ENCODE measurements around the gene SLC7A6OS.

The SLC7A6OS gene

DNA sequence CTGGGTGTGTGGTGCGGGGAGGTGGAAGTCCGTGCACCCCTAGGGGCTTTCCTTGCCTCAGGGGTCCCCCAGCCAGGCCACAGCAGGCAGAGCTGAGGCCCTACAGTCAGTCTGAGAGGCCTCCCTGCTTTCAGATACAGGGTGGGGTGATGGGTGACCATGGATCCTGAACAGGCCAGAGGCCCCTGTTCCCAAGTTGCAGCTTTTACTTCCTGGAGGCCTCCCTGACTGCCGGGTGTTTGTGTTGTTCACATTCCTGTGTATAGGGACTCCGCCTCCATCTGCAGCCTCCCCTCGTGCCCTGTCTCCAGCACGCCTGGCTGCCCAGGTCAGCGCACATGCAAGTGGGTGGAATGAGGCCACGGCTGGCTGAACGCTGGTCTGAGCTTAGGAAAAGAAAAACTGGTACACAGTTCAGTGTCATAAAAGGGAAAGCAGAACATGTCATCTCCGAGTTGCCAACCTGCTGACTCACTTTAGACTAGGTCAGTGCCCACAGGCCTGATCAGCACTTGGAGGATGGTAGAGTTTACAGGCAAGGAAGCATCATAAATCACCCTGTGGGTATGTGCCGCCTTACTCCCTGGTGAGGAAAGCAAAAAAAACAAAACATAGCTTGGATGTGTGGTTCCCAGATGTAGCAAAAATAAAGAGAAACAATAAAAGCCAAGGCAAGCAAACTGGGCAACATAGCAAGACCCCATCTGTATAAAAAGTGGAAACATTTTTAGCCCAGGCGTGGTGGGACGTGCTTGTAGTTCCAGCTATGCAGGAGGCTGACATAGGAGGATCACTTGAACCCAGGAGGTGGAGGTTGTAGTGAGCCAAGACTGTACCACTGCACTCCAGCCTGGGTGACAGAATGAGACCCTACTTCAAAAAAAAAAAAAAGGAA lies 52.6 kb downstream of the SLC7A6OS start:
- no peak for DNase-seq (ENCODE audit: low read depth)
- H3K4me3 ChIP-seq (ENCODE audit: low read depth, low read length), result no peak overlapping the region
- in situ Hi-C loops (cut with HindIII; ENCODE audit: low sequenced_read_pairs), result no loop called here

GRCh38 chr16:68257251-68257905 lies 53.4 kb downstream of the SLC7A6OS start:
- in situ Hi-C loops (cut with HindIII; ENCODE audit: low sequenced_read_pairs), result no loop called here
- DNase-seq (ENCODE audit: low read depth), result no peak
- H3K4me3 ChIP-seq (ENCODE audit: low read depth, low read length), result no peak overlapping the region
- TF ChIP-seq, protein P1, sequence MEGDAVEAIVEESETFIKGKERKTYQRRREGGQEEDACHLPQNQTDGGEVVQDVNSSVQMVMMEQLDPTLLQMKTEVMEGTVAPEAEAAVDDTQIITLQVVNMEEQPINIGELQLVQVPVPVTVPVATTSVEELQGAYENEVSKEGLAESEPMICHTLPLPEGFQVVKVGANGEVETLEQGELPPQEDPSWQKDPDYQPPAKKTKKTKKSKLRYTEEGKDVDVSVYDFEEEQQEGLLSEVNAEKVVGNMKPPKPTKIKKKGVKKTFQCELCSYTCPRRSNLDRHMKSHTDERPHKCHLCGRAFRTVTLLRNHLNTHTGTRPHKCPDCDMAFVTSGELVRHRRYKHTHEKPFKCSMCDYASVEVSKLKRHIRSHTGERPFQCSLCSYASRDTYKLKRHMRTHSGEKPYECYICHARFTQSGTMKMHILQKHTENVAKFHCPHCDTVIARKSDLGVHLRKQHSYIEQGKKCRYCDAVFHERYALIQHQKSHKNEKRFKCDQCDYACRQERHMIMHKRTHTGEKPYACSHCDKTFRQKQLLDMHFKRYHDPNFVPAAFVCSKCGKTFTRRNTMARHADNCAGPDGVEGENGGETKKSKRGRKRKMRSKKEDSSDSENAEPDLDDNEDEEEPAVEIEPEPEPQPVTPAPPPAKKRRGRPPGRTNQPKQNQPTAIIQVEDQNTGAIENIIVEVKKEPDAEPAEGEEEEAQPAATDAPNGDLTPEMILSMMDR (IDR thresholded peaks at IDR 0.05; ENCODE audit: low read depth, low read length, missing control alignments), result no peak

More for the DNA sequence above, 52.6 kb downstream of the SLC7A6OS start:
- TF ChIP-seq, protein P1 (IDR thresholded peaks at IDR 0.05; ENCODE audit: low read depth, low read length, missing control alignments), result no peak

GRCh38 chr16:68255712-68256111 lies 55.0 kb downstream of the SLC7A6OS start:
- TF ChIP-seq, protein P1 (IDR thresholded peaks at IDR 0.05; ENCODE audit: low read depth, low read length, missing control alignments), result no peak
- no peak overlapping the region for H3K4me3 ChIP-seq (ENCODE audit: low read depth, low read length)
- no peak for DNase-seq (ENCODE audit: low read depth)
- in situ Hi-C loops (cut with HindIII; ENCODE audit: low sequenced_read_pairs), result no loop called here

GRCh38 chr16:68253721-68254120 lies 57.0 kb downstream of the SLC7A6OS start:
- H3K4me3 ChIP-seq (ENCODE audit: low read depth, low read length), result no peak overlapping the region
- no peak for DNase-seq (ENCODE audit: low read depth)
- in situ Hi-C loops (cut with HindIII; ENCODE audit: low sequenced_read_pairs), result no loop called here
- TF ChIP-seq, protein P1 (IDR thresholded peaks at IDR 0.05; ENCODE audit: low read depth, low read length, missing control alignments), result no peak

GRCh38 chr16:68252383-68252782 lies 58.4 kb downstream of the SLC7A6OS start:
- in situ Hi-C loops (cut with HindIII; ENCODE audit: low sequenced_read_pairs), result no loop called here
- TF ChIP-seq, protein P1 (IDR thresholded peaks at IDR 0.05; ENCODE audit: low read depth, low read length, missing control alignments), result no peak
- no peak for DNase-seq (ENCODE audit: low read depth)
- H3K4me3 ChIP-seq (ENCODE audit: low read depth, low read length), result no peak overlapping the region

- no peak overlapping the region for H3K4me3 ChIP-seq (ENCODE audit: low read depth, low read length)
- in situ Hi-C loops (cut with HindIII; ENCODE audit: low sequenced_read_pairs), result no loop called here
- TF ChIP-seq, protein P1 (IDR thresholded peaks at IDR 0.05; ENCODE audit: low read depth, low read length, missing control alignments), result no peak
- no peak for DNase-seq (ENCODE audit: low read depth)
Measured at GRCh38 chr16:68251832-68252231, 58.9 kb downstream of the SLC7A6OS start.

Data from astrocyte of the cerebellum (primary cell).